IMR-90 (cell line): Measurements from ENCODE around the gene STAT6.

Experiments used
- FOS ChIP-seq: fragments of 150-350 bp; IDR thresholded peaks from 2 replicates; pipeline ENCODE4 v1.6.1; 2016; ENCODE audit warnings: low read depth, low read length
- MAFK ChIP-seq: IDR thresholded peaks from 2 replicates; pipeline ENCODE4 v1.6.1; 2012; ENCODE audit warnings: low read depth, low read length, improper control_type of control experiment
- POLR2A ChIP-seq: IDR thresholded peaks from 2 replicates; pipeline ENCODE4 v1.6.1; 2012; ENCODE audit warnings: mild to moderate bottlenecking, low read depth, low read length

- no peak for TF ChIP-seq MAFK
- TF ChIP-seq POLR2A, result no peak
- 0 out of 2 replicates have a peak, but pooled peaks have one; percentile 17 for TF ChIP-seq FOS
Measured at GRCh38 chr12:57127101-57127725, 16.1 kb upstream of the STAT6 start.
